HEK293T (cell line): ENCODE data around the gene JCAD.

Experiments used
- ARNT ChIP-seq: fragments of 450-650 bp; IDR thresholded peaks from 2 replicates; pipeline ENCODE4 v1.6.1; 2017; ENCODE audit warnings: mild to moderate bottlenecking
- BHLHE40 ChIP-seq: fragments of 450-650 bp; IDR thresholded peaks from 2 replicates; pipeline ENCODE4 v1.6.1; 2016; ENCODE audit warnings: mild to moderate bottlenecking, moderate library complexity, borderline replicate concordance
- ELF4 ChIP-seq: fragments of 450-650 bp; IDR thresholded peaks from 2 replicates; pipeline ENCODE4 v1.6.1; 2017; ENCODE audit warnings: antibody characterized with exemption
- FOXA1 ChIP-seq: fragments of 450-650 bp; IDR thresholded peaks from 2 replicates; pipeline ENCODE4 v1.6.1; 2016; ENCODE audit warnings: mild to moderate bottlenecking
- FOXK2 ChIP-seq: fragments of 450-650 bp; IDR thresholded peaks from 2 replicates; pipeline ENCODE4 v1.6.1; 2016; ENCODE audit warnings: mild to moderate bottlenecking
- FOXM1 ChIP-seq: fragments of 450-650 bp; IDR thresholded peaks from 2 replicates; pipeline ENCODE4 v1.6.1; 2017; ENCODE audit warnings: mild to moderate bottlenecking, borderline replicate concordance
- L3MBTL2 ChIP-seq: fragments of 450-650 bp; conservative IDR thresholded peaks from 2 replicates; pipeline ENCODE4 v1.6.1; 2016; ENCODE audit warnings: mild to moderate bottlenecking
- LEF1 ChIP-seq: fragments of 450-650 bp; IDR thresholded peaks from 2 replicates; pipeline ENCODE4 v1.6.1; 2017; ENCODE audit warnings: mild to moderate bottlenecking, borderline replicate concordance
- NFRKB ChIP-seq: fragments of 450-650 bp; IDR thresholded peaks from 2 replicates; pipeline ENCODE4 v1.6.1; 2016; ENCODE audit warnings: mild to moderate bottlenecking, moderate library complexity
- SP1 ChIP-seq: fragments of 450-650 bp; IDR thresholded peaks from 2 replicates; pipeline ENCODE4 v1.6.1; 2017
- SUZ12 ChIP-seq: fragments of 450-650 bp; IDR thresholded peaks from 2 replicates; pipeline ENCODE4 v1.6.1; 2016; ENCODE audit warnings: mild to moderate bottlenecking

DNA sequence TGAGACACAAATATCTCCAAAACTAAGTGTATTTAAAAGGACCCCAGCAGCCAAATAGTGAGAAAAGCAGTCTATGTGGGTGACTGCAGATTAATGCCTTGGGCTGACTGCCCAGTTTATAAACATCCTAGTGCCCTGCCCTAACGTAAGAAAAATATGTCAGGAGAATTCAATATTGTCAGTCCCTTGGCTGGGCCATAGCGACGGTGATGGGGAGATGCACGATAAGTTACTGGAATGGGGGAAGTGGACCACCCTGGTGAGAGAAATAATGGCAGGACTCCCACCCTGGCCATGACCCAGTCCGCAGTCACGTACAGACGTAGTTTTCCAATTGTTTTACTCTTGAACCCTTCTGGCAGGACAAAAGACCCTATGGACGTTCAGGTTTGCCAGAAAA is 48.0 kb downstream of the JCAD start:
- no peak for TF ChIP-seq FOXM1
- TF ChIP-seq FOXA1, result no peak
- TF ChIP-seq L3MBTL2, result no peak
- no peak for TF ChIP-seq ELF4
- TF ChIP-seq SUZ12, result no peak
- TF ChIP-seq SP1, result no peak
- no peak for TF ChIP-seq LEF1
- no peak for TF ChIP-seq BHLHE40
- no peak for TF ChIP-seq FOXK2
- TF ChIP-seq NFRKB, result no peak
- no peak for TF ChIP-seq ARNT
